ENCODE measurements around the gene ENPP1.

DNA sequence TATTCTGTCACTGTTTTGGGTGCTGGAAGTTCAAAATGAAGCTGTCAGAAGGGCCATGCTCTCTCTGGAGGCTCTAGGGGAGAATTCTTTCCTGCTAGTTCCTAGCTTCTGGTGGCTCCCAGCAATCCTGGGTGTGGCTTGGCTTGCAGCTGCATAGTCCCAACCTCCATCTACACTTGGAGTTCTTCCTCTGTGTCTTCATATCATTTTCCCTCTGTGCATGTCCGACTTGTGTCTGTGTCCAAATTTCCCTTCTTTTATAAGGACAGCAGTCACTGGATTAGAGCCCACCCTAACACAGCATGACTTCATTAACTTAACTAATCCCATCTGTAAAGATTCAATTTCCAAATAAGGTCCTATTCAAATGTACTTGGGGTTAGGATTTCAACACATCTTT, 23.3 kb upstream of the ENPP1 start:
- TF ChIP-seq, protein P1, sequence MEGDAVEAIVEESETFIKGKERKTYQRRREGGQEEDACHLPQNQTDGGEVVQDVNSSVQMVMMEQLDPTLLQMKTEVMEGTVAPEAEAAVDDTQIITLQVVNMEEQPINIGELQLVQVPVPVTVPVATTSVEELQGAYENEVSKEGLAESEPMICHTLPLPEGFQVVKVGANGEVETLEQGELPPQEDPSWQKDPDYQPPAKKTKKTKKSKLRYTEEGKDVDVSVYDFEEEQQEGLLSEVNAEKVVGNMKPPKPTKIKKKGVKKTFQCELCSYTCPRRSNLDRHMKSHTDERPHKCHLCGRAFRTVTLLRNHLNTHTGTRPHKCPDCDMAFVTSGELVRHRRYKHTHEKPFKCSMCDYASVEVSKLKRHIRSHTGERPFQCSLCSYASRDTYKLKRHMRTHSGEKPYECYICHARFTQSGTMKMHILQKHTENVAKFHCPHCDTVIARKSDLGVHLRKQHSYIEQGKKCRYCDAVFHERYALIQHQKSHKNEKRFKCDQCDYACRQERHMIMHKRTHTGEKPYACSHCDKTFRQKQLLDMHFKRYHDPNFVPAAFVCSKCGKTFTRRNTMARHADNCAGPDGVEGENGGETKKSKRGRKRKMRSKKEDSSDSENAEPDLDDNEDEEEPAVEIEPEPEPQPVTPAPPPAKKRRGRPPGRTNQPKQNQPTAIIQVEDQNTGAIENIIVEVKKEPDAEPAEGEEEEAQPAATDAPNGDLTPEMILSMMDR (IDR thresholded peaks at IDR 0.05 in 2 of 3, conservative IDR thresholded peaks at IDR 0.05 in 1 of 3; ENCODE audit: borderline replicate concordance in 1 of 3, insufficient read depth in 1 of 3, low read depth in 2 of 3, low read length in 2 of 3): no peak
- TF ChIP-seq ZNF274 (IDR thresholded peaks at IDR 0.05; ENCODE audit: low read depth, low read length) (no peak), POLR2A (IDR thresholded peaks at IDR 0.05; ENCODE audit: borderline replicate concordance, extremely low read depth, insufficient read depth, insufficient read length) (no peak), POLR2AphosphoS5 (IDR thresholded peaks at IDR 0.05; ENCODE audit: low read depth, low read length) (no peak), TCF7L2 (IDR thresholded peaks at IDR 0.05; ENCODE audit: borderline replicate concordance, extremely low read depth, insufficient read depth, insufficient read length) (no peak), FOSL1 (IDR thresholded peaks at IDR 0.05; ENCODE audit: low read depth) (no peak), ELF1 (IDR thresholded peaks at IDR 0.05; ENCODE audit: borderline replicate concordance, low read depth) (no peak), SRF (IDR thresholded peaks at IDR 0.05; ENCODE audit: low read depth) (no peak), EZH2phosphoT487 (IDR thresholded peaks at IDR 0.05; ENCODE audit: borderline replicate concordance) (no peak), EZH2 (IDR thresholded peaks at IDR 0.05) (no peak)
- TF ChIP-seq, protein P2, sequence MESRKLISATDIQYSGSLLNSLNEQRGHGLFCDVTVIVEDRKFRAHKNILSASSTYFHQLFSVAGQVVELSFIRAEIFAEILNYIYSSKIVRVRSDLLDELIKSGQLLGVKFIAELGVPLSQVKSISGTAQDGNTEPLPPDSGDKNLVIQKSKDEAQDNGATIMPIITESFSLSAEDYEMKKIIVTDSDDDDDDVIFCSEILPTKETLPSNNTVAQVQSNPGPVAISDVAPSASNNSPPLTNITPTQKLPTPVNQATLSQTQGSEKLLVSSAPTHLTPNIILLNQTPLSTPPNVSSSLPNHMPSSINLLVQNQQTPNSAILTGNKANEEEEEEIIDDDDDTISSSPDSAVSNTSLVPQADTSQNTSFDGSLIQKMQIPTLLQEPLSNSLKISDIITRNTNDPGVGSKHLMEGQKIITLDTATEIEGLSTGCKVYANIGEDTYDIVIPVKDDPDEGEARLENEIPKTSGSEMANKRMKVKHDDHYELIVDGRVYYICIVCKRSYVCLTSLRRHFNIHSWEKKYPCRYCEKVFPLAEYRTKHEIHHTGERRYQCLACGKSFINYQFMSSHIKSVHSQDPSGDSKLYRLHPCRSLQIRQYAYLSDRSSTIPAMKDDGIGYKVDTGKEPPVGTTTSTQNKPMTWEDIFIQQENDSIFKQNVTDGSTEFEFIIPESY (IDR thresholded peaks at IDR 0.05; ENCODE audit: extremely low read depth, insufficient replicate concordance, low read length): no peak
- TF ChIP-seq, protein P3, sequence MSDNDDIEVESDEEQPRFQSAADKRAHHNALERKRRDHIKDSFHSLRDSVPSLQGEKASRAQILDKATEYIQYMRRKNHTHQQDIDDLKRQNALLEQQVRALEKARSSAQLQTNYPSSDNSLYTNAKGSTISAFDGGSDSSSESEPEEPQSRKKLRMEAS (IDR thresholded peaks at IDR 0.05): no peak
- TF ChIP-seq, protein P4, sequence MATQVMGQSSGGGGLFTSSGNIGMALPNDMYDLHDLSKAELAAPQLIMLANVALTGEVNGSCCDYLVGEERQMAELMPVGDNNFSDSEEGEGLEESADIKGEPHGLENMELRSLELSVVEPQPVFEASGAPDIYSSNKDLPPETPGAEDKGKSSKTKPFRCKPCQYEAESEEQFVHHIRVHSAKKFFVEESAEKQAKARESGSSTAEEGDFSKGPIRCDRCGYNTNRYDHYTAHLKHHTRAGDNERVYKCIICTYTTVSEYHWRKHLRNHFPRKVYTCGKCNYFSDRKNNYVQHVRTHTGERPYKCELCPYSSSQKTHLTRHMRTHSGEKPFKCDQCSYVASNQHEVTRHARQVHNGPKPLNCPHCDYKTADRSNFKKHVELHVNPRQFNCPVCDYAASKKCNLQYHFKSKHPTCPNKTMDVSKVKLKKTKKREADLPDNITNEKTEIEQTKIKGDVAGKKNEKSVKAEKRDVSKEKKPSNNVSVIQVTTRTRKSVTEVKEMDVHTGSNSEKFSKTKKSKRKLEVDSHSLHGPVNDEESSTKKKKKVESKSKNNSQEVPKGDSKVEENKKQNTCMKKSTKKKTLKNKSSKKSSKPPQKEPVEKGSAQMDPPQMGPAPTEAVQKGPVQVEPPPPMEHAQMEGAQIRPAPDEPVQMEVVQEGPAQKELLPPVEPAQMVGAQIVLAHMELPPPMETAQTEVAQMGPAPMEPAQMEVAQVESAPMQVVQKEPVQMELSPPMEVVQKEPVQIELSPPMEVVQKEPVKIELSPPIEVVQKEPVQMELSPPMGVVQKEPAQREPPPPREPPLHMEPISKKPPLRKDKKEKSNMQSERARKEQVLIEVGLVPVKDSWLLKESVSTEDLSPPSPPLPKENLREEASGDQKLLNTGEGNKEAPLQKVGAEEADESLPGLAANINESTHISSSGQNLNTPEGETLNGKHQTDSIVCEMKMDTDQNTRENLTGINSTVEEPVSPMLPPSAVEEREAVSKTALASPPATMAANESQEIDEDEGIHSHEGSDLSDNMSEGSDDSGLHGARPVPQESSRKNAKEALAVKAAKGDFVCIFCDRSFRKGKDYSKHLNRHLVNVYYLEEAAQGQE (IDR thresholded peaks at IDR 0.05; ENCODE audit: low read depth): no peak

Data from HCT116 (cell line).